ENCODE results near the gene QKI. TPM values are rescaled to one million over a fixed set of nuclear protein-coding genes. Genes with fewer than 3 reads are reported as not detected.
"Not testable (repeated sequence)": the region's sequence is repeated elsewhere in the genome, so short reads cannot be mapped to it uniquely, and the experiment has no call there.

The QKI gene
- total RNA-seq, 1 donor from 2014 or later: 460 TPM

DNA sequence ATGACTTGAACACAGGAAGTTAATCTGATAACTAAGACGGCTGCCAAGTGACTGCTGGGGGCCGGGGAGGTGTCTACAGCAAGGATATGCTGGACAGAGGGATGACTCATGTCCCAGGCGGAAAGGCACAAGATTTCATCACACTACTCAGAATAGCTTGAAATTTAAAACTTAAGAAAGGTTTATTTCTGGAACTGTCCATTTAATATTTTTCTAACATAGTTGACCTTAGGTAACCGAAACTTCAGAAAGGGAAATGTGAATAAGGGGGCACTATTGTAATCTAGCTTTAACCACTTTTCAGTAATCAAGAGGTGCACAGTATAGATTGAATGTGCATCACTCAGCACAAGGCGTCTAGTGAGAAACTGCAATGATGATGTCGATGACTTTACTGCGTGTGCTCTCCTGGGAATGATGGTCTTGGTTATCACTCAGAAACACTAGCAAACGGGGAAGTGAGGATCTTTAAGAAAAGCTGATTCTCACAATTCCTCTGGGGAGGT lies 171.5 kb downstream of the QKI start:
- no peak for DNase-seq (ENCODE audit: low spot score)
- intact Hi-C loops (cut with DNase I): loop anchor here (5.0 to 10.0 kb wide), 2 partner anchors 159 to 361 kb away; no protein-coding TSS in a partner anchor

DNA sequence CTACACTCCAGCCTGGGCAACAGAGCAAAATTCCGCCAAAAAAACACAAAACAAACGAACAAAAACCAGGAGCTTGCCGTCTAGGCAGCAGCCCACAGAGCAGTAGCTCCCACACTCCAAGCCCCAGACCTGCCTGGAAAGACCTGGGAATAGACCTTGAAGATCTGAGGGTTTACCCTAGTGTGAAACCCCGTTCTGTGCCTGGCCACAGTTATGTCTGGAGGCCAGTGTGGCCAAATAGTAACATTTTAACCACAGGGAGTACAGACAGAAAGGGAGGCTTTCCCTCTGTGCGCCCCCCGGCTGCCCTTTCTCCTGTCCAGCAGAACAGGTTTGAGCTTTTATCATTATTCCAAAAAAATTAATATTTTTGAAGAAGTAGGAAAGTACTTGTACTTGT lies 172.4 kb downstream of the QKI start:
- no peak for DNase-seq (ENCODE audit: low spot score)
- intact Hi-C loops (cut with DNase I): loop anchor here (5.0 to 10.0 kb wide), 2 partner anchors 158 to 360 kb away; no protein-coding TSS in a partner anchor

DNA sequence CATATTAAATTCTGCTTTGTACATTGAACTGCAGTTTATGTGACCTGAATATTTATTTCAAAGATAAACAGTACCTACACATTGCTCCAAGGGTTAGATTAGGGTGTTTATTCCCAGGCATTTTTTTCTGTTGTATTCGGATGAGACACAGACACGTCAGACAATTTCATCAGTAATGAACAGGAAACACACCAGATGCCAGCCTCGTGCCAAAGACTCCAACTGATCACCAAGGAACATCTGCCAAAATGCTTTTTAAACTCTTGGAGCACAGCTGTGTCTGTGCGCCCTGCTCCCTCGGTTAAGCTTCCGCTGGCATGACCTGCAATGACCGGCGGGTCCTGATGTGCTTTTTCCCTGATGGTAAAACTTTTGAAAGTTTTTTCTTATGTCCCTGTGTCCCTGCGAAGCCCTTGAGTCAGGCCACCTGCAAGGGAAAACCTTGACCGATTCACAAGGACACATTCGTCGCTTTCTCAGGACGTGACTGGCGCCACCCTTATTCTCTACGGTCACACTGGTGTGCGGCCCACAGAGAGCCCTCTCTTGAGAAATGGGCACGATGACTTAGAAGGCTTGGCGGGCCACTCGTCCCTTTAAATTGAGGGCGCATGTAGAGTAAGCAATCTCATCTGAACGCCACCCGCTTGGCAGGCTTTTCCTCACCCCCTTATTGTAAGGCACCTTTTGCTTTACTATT lies 173.9 kb downstream of the QKI start:
- intact Hi-C loops (cut with DNase I): loop anchor here (5.0 to 10.0 kb wide), 2 partner anchors 156 to 359 kb away; no protein-coding TSS in a partner anchor
- DNase-seq (ENCODE audit: low spot score): no peak

DNA sequence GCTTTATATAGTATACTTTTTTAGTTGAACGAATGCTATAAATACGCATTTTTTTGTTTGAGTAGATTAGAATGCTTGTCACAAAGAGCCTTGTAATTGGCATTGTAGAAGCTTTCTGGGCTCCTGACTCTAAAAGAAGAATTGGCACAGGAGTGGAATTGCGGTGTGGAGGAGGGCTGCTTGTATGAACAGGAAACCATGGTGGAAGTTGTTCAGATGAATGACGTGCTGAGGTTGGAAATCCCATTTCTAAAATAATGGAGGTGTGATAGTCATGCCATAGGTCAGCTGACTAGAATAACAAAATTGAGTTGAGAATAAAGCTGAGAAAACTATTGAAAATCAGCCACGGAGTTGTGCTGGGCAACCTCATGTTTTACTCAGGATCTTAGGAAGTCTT lies 174.9 kb downstream of the QKI start:
- intact Hi-C loops (cut with DNase I): loop anchor here (5.0 to 10.0 kb wide), 2 partner anchors 155 to 358 kb away; no protein-coding TSS in a partner anchor
- no peak for DNase-seq (ENCODE audit: low spot score)

DNA sequence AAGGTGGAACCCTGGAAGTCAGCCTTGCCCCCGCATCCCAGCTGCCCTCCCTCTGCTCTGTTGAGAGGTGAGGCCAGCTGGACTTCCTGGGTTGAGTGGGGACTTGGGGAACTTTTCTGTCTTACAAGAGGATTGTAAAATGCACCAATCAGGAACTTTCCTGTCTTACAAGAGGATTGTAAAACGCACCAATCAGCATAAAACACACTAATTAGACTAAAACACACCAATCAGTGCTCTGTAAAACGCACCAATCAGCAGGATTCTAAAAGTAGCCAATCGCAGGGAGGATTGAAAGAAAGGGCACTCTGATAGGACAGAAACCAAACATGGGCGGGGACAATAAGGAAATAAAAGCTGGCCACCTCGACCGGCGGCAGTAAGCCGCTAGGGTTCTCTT lies 175.6 kb downstream of the QKI start:
- DNase-seq (ENCODE audit: low spot score); intact Hi-C loops (cut with DNase I): not testable (repeated sequence)

- intact Hi-C loops (cut with DNase I): no loop called here
- no peak for DNase-seq (ENCODE audit: low spot score)
These were observed 178.4 kb downstream of the QKI start for GRCh38 chr6:163592872-163593271.

GRCh38 chr6:163596174-163596573 lies 181.7 kb downstream of the QKI start:
- no peak for DNase-seq (ENCODE audit: low spot score)
- intact Hi-C loops (cut with DNase I): no loop called here

GRCh38 chr6:163599136-163599535 lies 184.6 kb downstream of the QKI start:
- DNase-seq (ENCODE audit: low spot score): no peak
- intact Hi-C loops (cut with DNase I): no loop called here

- intact Hi-C loops (cut with DNase I): no loop called here
These were observed 185.2 kb downstream of the QKI start for GRCh38 chr6:163599684-163600083.

DNA sequence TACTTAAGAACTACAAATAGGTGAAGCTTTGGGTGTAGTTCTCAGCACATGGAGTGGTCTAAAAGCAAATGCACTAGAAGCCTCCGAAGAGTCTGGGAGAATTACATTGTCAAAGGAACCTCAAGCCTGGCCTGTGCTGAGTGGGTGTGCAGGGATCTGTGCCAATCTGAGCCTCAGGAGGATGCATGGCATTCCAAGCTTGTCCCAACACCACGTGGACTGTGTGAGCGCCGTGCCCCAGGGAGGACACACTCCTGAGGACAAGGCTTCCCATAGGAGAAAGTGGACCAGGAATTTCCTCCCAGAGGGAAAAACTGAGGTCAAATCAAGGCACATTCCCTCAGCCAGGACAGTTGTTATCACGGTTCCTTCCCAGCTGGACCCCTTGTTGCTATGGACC lies 185.8 kb downstream of the QKI start:
- intact Hi-C loops (cut with DNase I): no loop called here

More at GRCh38 chr6:163599684-163600083, 185.2 kb downstream of the QKI start:
- DNase-seq (ENCODE audit: low spot score): no peak

DNA sequence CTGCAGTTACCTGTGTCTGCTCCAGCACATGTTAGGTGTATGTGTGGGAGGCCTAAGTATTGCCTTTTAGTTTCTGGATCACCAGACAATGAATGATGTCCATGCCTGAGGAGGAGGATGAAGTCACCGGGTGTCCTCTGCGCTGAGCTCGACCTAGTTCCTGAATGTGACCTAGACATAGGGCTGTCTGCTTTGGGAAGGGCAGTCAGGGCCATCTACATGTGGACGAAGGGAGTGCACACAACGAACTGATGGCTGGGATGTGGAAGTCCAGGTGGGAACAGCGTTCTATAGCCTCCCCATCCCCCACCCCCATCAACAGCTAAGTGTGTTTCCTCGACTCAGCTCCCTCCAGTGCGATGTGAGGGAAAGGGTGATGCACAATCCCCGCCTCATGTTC lies 186.3 kb downstream of the QKI start:
- intact Hi-C loops (cut with DNase I): no loop called here
- no peak for DNase-seq (ENCODE audit: low spot score)

More for the DNA sequence above, 185.8 kb downstream of the QKI start:
- no peak for DNase-seq (ENCODE audit: low spot score)

DNA sequence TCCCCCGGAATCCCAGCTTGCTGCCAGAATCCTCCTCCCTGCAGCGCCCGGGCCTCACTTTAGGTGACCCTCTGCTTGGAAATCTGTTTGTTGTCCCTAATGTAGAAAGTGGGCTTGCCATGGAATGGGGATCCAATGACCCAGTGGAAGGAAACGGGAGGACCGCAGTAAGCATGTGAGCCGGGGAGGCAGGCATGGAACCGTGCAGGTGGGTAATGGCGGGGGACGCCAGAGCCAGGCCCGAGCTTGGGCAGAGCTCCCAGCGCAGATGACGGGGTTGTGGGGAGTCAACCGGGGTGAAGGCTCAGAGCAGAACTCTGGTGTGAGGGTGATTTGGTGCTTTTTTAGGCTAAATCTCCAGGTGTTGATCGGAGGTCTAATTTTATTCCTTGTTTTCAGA lies 188.3 kb downstream of the QKI start:
- no peak for DNase-seq (ENCODE audit: low spot score)
- intact Hi-C loops (cut with DNase I): no loop called here

DNA sequence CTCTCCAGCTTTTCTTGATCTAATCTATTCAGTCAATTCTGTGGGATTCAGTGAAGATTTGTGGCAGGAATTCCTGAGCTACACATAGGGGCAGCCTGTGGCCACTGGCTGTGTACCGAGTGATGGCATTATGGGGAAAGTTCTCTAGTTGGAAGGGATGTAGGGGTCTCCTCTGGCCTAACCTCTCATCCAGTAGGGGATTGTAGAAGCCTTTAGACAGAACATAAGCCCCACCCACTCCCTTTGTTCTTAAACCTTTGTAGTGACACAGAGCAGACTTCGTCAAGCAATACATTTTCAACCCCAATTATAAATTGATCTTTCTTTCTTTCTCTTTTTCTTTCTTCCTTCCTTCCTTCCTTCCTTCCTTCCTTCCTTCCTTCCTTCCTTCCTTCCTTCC lies 188.9 kb downstream of the QKI start:
- intact Hi-C loops (cut with DNase I): no loop called here
- DNase-seq (ENCODE audit: low spot score): no peak

DNA sequence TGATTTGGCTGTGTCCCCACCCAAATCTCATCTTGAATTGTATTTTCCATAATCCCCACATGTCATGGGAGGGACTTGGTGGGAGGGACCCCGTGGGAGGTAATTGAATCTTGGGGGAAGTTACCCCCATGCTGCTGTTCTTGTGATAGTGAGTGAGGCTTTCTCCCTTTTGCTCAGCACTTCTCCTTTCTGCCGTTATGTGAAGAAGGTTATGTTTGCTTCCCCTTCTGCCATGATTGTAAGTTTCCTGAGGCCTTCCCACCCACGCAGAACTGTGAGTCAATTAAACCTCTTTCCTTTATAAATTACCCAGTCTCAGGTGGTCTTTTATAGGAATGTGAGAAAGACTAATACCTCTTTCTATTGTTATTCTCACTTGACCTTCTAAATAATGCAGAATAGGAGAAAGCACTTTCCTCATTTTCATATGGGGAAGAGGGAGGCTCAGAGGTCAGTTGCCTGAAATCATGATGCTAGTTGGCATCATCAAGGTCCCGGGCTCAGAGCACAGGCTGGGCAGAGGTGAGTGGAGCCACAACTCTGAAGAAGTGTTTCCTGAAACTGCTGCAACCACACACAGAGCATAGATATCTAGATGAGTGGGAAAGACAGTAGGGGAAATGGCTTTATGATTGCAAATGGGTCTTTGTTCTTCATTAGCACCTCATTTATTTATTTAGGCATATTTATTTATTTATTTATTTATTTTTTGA lies 191.0 kb downstream of the QKI start:
- intact Hi-C loops (cut with DNase I): no loop called here
- DNase-seq (ENCODE audit: low spot score): no peak

- intact Hi-C loops (cut with DNase I): no loop called here
- no peak for DNase-seq (ENCODE audit: low spot score)
These were observed 193.3 kb downstream of the QKI start for GRCh38 chr6:163607792-163608191.

DNA sequence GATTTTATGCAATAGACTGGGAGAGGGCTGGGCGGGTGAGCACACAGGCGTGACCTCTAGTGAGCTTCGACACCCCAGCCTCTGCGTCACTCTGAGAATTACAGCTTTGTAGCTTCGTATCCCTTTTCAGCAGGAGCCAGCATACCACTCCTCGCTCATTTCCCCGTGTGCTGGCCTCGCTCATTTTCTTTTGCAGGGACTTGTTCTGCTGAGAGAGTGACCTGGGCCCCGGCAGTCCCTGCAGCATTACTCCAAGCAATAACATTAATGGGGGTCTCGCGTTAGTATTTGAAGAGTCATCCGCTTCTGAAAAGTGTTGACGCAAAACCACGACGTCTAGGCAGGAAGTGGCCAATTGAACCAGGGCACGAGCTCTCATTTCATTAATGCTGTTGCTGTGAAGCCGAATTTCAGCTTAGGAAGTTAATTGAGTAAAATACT lies 193.7 kb downstream of the QKI start:
- intact Hi-C loops (cut with DNase I): no loop called here

DNA sequence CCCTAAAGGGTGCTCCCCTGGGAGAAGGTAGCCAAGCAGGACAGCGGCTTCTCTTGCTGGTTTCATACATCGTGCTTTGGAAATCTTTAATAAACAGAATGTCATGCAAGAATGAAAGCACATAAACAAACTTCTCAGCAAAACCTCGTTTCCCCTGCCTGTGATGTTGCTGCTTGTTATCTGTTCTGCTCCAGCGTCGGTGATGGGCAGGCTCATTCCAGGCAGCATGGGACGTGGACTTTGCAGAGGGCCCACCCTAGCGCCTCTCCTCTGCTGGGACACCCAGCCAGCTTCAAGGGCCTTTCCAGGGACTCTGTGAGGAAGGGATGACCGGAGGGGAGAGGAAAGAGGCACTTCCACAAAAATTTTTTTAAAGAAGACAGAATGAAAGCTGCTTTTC lies 197.7 kb downstream of the QKI start:
- intact Hi-C loops (cut with DNase I): no loop called here
- DNase-seq (ENCODE audit: low spot score): no peak

More for the DNA sequence above, 193.7 kb downstream of the QKI start:
- DNase-seq (ENCODE audit: low spot score): no peak

- DNase-seq (ENCODE audit: low spot score): no peak
- intact Hi-C loops (cut with DNase I): no loop called here
These were observed 198.5 kb downstream of the QKI start for GRCh38 chr6:163613025-163613424.

DNA sequence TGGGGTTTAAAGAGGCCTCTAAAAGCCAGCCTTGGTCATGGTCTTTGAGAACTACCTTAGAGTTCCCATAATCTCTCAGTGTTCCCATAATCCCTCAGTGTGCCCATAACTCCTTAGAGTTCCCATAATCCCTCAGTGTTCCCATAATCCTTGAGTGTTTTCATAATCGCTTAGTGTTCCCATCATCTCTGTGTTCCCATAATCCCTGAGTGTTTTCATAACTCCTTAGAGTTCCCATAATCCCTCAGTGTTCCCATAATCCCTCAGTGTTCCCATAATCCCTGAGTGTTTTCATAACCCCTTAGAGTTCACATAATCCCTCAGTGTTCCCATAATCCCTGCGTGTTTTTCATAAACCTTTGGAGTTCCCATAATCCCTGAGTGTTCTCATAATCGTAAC lies 199.2 kb downstream of the QKI start:
- intact Hi-C loops (cut with DNase I): no loop called here

DNA sequence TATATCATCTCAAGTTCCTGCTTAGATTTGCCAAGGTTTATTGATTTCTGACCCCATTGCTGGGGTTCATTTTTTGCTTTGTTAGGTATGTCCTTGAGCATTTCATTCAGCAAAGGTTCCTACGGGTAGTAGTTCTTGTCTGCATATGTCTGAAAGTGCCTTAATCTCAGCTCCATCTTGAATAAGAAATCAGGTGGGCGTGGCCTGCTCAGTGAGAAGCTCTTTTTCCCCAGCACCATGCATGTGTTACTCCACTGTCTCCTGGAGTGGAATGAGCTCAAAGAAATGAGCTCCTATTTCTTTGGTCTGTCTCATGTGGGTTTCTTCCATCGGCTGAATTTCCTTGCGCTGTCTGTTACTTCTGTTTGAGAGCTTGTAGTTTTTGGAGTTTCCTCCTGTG lies 201.9 kb downstream of the QKI start:
- no peak for DNase-seq (ENCODE audit: low spot score)
- intact Hi-C loops (cut with DNase I): no loop called here

More for the DNA sequence above, 199.2 kb downstream of the QKI start:
- no peak for DNase-seq (ENCODE audit: low spot score)

DNA sequence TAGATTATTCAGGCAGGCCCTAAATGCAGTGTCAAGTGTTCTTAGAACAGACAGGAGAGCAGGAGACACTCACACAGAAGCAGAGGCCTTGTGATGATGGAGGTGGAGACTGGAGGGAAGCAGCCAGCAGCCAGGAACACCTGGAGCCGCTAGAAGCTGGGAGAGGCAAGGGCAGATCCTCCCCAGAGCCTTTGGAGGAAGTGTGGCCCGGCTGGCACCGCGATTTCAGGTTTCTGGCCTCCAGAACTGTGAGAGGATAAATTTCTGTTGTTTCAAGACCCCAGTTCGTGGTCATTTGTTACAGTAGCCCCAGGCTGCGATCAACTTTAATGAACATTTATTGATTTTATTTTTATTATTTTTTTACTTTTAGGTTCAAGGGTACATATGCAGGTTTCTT lies 203.0 kb downstream of the QKI start:
- DNase-seq (ENCODE audit: low spot score): no peak
- intact Hi-C loops (cut with DNase I): no loop called here

All from cardiac septum (tissue), 1 donor.